ENCODE data around the gene POC1A.

GRCh38 chr3:52118156-52118875, 35.9 kb downstream of the POC1A start:
- TF ChIP-seq CTCF (IDR thresholded peaks at IDR 0.05 in 8 of 11, conservative IDR thresholded peaks at IDR 0.05 in 3 of 11) (no peak), POLR2A (IDR thresholded peaks at IDR 0.05) (no peak)
